Measurements from ENCODE around the gene TBC1D22B. TPM values are rescaled to one million over a fixed set of nuclear protein-coding genes. Genes with fewer than 3 reads are reported as not detected.
A peak's percentile ranks its signal among the peaks of the same experiment; 100 is the strongest.

Gene TBC1D22B
- total and polyA plus RNA-seq, 2 of the 13 experiments (the other 11 are each of a cell fraction or from before 2014, with no cell fraction given): 9.7 to 12.9 TPM

DNA sequence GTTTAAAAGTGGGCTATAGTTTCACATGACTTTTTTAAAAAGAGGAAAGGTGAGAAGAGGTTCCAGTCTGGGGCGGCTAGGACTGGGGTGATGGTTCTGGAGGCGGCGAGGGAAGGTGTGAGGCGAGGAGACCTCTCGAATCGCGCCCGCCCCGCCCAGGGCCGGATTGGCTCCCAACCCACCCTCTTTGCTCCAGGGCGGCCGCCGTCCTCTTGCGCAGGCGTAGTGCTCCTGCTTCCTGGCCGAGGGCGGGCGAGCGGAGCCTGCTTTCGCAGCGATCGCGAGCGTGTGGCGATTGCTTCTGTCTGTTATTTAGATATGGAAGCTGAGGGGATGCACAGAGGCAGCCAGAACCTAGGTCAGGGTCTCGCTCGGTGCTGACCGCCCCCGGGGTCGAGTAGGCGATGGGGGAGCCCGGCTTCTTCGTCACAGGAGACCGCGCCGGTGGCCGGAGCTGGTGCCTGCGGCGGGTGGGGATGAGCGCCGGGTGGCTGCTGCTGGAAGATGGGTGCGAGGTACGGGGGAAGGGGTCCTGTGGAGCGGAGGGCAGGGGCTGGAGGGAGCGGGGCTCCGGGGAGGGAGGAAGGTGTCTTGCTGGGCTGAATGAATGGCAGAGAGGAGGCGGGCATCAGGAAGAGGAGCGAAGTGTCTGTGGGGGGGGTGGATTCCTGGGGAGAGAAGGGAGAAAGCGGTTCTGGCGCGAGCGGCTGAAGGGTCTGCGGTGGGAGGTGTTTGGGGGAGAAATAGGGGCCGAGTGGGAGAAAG is 96.4 kb downstream of the TBC1D22B start, which contains the start of gene RNF8 (continued):
- TF ChIP-seq ASH2L (IDR thresholded peaks at IDR 0.05; ENCODE audit: insufficient read length, low read depth, low read length) (peak; percentile 87), ELF1 (CRISPR knock-in tag; IDR thresholded peaks at IDR 0.05) (peak; percentile 84), CBFB (CRISPR knock-in tag; IDR thresholded peaks at IDR 0.05) (0 out of 2 replicates have a peak, but pooled peaks have one; percentile 27), DNMT1 (CRISPR knock-in tag; IDR thresholded peaks at IDR 0.05) (no peak), ZNF292 (CRISPR knock-in tag; IDR thresholded peaks at IDR 0.05; ENCODE audit: borderline replicate concordance, low read depth) (peak; percentile 70), ZNF580 (CRISPR knock-in tag; IDR thresholded peaks at IDR 0.05; ENCODE audit: borderline replicate concordance, low read depth) (peak; percentile 55; the same call in 1 of the 2 replicates), ZKSCAN1 (IDR thresholded peaks at IDR 0.05; ENCODE audit: low read length) (no peak), ZNF691 (CRISPR knock-in tag; IDR thresholded peaks at IDR 0.05; ENCODE audit: borderline replicate concordance, low read depth) (no peak; the same call in 1 of the 2 replicates)
- TF ChIP-seq, protein P1, sequence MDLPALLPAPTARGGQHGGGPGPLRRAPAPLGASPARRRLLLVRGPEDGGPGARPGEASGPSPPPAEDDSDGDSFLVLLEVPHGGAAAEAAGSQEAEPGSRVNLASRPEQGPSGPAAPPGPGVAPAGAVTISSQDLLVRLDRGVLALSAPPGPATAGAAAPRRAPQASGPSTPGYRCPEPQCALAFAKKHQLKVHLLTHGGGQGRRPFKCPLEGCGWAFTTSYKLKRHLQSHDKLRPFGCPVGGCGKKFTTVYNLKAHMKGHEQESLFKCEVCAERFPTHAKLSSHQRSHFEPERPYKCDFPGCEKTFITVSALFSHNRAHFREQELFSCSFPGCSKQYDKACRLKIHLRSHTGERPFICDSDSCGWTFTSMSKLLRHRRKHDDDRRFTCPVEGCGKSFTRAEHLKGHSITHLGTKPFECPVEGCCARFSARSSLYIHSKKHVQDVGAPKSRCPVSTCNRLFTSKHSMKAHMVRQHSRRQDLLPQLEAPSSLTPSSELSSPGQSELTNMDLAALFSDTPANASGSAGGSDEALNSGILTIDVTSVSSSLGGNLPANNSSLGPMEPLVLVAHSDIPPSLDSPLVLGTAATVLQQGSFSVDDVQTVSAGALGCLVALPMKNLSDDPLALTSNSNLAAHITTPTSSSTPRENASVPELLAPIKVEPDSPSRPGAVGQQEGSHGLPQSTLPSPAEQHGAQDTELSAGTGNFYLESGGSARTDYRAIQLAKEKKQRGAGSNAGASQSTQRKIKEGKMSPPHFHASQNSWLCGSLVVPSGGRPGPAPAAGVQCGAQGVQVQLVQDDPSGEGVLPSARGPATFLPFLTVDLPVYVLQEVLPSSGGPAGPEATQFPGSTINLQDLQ (CRISPR knock-in tag; IDR thresholded peaks at IDR 0.05): 0 out of 2 replicates have a peak, but pooled peaks have one; percentile 56
- TF ChIP-seq, protein P2, sequence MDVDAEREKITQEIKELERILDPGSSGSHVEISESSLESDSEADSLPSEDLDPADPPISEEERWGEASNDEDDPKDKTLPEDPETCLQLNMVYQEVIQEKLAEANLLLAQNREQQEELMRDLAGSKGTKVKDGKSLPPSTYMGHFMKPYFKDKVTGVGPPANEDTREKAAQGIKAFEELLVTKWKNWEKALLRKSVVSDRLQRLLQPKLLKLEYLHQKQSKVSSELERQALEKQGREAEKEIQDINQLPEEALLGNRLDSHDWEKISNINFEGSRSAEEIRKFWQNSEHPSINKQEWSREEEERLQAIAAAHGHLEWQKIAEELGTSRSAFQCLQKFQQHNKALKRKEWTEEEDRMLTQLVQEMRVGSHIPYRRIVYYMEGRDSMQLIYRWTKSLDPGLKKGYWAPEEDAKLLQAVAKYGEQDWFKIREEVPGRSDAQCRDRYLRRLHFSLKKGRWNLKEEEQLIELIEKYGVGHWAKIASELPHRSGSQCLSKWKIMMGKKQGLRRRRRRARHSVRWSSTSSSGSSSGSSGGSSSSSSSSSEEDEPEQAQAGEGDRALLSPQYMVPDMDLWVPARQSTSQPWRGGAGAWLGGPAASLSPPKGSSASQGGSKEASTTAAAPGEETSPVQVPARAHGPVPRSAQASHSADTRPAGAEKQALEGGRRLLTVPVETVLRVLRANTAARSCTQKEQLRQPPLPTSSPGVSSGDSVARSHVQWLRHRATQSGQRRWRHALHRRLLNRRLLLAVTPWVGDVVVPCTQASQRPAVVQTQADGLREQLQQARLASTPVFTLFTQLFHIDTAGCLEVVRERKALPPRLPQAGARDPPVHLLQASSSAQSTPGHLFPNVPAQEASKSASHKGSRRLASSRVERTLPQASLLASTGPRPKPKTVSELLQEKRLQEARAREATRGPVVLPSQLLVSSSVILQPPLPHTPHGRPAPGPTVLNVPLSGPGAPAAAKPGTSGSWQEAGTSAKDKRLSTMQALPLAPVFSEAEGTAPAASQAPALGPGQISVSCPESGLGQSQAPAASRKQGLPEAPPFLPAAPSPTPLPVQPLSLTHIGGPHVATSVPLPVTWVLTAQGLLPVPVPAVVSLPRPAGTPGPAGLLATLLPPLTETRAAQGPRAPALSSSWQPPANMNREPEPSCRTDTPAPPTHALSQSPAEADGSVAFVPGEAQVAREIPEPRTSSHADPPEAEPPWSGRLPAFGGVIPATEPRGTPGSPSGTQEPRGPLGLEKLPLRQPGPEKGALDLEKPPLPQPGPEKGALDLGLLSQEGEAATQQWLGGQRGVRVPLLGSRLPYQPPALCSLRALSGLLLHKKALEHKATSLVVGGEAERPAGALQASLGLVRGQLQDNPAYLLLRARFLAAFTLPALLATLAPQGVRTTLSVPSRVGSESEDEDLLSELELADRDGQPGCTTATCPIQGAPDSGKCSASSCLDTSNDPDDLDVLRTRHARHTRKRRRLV (CRISPR knock-in tag; IDR thresholded peaks at IDR 0.05): no peak
- TF ChIP-seq, protein P3, sequence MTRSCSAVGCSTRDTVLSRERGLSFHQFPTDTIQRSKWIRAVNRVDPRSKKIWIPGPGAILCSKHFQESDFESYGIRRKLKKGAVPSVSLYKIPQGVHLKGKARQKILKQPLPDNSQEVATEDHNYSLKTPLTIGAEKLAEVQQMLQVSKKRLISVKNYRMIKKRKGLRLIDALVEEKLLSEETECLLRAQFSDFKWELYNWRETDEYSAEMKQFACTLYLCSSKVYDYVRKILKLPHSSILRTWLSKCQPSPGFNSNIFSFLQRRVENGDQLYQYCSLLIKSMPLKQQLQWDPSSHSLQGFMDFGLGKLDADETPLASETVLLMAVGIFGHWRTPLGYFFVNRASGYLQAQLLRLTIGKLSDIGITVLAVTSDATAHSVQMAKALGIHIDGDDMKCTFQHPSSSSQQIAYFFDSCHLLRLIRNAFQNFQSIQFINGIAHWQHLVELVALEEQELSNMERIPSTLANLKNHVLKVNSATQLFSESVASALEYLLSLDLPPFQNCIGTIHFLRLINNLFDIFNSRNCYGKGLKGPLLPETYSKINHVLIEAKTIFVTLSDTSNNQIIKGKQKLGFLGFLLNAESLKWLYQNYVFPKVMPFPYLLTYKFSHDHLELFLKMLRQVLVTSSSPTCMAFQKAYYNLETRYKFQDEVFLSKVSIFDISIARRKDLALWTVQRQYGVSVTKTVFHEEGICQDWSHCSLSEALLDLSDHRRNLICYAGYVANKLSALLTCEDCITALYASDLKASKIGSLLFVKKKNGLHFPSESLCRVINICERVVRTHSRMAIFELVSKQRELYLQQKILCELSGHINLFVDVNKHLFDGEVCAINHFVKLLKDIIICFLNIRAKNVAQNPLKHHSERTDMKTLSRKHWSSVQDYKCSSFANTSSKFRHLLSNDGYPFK (CRISPR knock-in tag; IDR thresholded peaks at IDR 0.05; ENCODE audit: borderline replicate concordance): peak; percentile 20; the same call in 1 of the 2 replicates
- TF ChIP-seq, protein P4, sequence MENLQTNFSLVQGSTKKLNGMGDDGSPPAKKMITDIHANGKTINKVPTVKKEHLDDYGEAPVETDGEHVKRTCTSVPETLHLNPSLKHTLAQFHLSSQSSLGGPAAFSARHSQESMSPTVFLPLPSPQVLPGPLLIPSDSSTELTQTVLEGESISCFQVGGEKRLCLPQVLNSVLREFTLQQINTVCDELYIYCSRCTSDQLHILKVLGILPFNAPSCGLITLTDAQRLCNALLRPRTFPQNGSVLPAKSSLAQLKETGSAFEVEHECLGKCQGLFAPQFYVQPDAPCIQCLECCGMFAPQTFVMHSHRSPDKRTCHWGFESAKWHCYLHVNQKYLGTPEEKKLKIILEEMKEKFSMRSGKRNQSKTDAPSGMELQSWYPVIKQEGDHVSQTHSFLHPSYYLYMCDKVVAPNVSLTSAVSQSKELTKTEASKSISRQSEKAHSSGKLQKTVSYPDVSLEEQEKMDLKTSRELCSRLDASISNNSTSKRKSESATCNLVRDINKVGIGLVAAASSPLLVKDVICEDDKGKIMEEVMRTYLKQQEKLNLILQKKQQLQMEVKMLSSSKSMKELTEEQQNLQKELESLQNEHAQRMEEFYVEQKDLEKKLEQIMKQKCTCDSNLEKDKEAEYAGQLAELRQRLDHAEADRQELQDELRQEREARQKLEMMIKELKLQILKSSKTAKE (CRISPR knock-in tag; IDR thresholded peaks at IDR 0.05; ENCODE audit: borderline replicate concordance): 0 out of 2 replicates have a peak, but pooled peaks have one; percentile 43

Measured in HepG2 (cell line).